HUES6 (cell line): ENCODE measurements around the gene CAP2.
"Not testable (repeated sequence)": the region's sequence is repeated elsewhere in the genome, so short reads cannot be mapped to it uniquely, and the experiment has no call there.

Source experiments
- H3K27ac ChIP-seq: 2 replicates; pipeline ENCODE4 v1.7.0; 2013; ENCODE audit warnings: low read depth, mild to moderate bottlenecking, low read length, inconsistent platforms
- H3K27me3 ChIP-seq: 2 replicates; pipeline ENCODE4 v1.6.1; 2013; ENCODE audit warnings: low read length; ENCODE audit not compliant: control insufficient read depth, insufficient read depth
- H3K36me3 ChIP-seq: 2 replicates; pipeline ENCODE4 v1.6.1; 2013; ENCODE audit warnings: low read length; ENCODE audit not compliant: control insufficient read depth, insufficient read depth
- H3K4me1 ChIP-seq: 2 replicates; pipeline ENCODE4 v1.6.1; 2013; ENCODE audit warnings: low read length; ENCODE audit not compliant: control insufficient read depth, insufficient read depth
- H3K4me3 ChIP-seq: 2 replicates; pipeline ENCODE4 v1.5.1; 2013; ENCODE audit warnings: low read depth, low read length
- H3K9ac ChIP-seq: one replicate; pipeline ENCODE4 v1.6.1; 2013; ENCODE audit warnings: mild to moderate bottlenecking, low read length
- H3K9me3 ChIP-seq: 2 replicates; pipeline ENCODE4 v1.6.1; 2013; ENCODE audit warnings: low read depth, low read length; ENCODE audit not compliant: control insufficient read depth, insufficient read depth

CAP2 gene

GRCh38 chr6:17397764-17398194, 4.4 kb downstream of the CAP2 start:
- Histone ChIP-seq H3K27ac (no peak overlapping the region), H3K36me3 (peaks cover 9% of the 10 kb centered on the region; the same call in 1 of the 2 replicates), H3K27me3 (no peaks in the 10 kb centered on the region), H3K9me3 (peaks cover 8% of the 10 kb centered on the region; the same call in 1 of the 2 replicates), H3K9ac (no peak overlapping the region), H3K4me1 (peaks cover 9% of the 10 kb centered on the region; the same call in 1 of the 2 replicates), H3K4me3 (no peak overlapping the region)

DNA sequence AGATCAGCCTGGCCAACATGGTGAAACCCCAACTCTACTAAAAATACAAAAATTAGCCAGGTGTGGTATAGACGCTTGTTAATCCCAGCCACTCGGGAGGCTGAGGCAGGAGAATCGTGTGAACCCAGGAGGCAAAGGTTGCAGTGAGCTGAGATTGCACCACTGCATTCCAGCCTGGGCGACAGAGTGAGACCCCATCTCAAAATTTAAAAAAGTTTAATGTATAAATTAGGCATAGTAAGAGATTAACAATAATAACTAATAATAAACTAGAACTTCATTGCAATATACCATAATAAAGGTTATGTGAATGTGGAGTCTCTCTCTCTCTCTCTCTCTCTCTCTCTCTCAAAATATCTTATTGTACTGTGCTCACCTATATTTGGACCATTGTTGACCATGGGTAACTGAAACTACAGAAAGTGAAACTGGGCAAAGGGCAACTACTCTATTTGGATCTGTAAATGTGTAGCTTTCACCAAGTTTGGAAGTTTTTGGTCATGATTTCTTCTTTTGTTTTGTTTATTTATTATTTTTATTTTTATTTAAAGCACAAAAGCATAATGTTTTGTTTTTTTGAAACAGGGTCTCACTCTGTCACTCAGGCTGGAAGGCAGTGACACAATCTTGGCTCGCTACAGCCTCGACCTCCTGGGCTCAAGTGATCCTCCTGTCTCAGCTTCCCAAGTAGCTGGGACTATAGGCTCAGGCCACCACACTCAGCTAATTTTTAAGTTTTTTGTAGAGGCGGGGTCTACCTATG, 12.0 kb downstream of the CAP2 start:
- peaks cover 10% of the 10 kb centered on the region; the same call in 1 of the 2 replicates for H3K9me3 ChIP-seq
- H3K27ac ChIP-seq, H3K4me1 ChIP-seq, H3K27me3 ChIP-seq, H3K9ac ChIP-seq, H3K36me3 ChIP-seq, H3K4me3 ChIP-seq: not testable (repeated sequence)

DNA sequence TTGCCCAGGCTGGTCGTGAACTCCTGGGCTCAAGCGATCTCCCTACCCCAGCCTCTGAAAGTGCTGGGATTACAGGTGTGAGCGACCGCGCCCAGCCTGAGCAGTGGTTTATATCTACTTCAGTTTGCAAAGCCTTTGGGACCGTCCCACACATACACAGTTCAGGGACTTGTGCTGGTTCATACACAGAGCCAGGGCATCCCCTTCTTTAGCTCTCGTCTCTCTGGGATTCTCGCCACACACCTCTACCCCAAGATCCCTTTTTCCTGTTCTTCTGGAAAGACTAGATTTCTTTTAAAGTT, 12.5 kb downstream of the CAP2 start:
- no peak overlapping the region for H3K4me3 ChIP-seq
- peaks cover 12% of the 10 kb centered on the region; the same call in 1 of the 2 replicates for H3K9me3 ChIP-seq
- H3K27me3 ChIP-seq = no peaks in the 10 kb centered on the region
- no peak overlapping the region for H3K27ac ChIP-seq
- no peak overlapping the region for H3K9ac ChIP-seq
- H3K36me3 ChIP-seq = no peaks in the 10 kb centered on the region; the same call in 1 of the 2 replicates
- H3K4me1 ChIP-seq = no peaks in the 10 kb centered on the region; the same call in 1 of the 2 replicates

- no peak overlapping the region for H3K27ac ChIP-seq
- no peaks in the 10 kb centered on the region for H3K27me3 ChIP-seq
- H3K36me3 ChIP-seq = no peaks in the 10 kb centered on the region; the same call in 1 of the 2 replicates
- no peak overlapping the region for H3K4me3 ChIP-seq
- H3K9ac ChIP-seq = no peak overlapping the region
- H3K4me1 ChIP-seq = no peaks in the 10 kb centered on the region; the same call in 1 of the 2 replicates
- peaks cover 12% of the 10 kb centered on the region; the same call in 1 of the 2 replicates for H3K9me3 ChIP-seq
Measured at GRCh38 chr6:17408081-17408480, 14.7 kb downstream of the CAP2 start.

GRCh38 chr6:17410281-17410680, 16.9 kb downstream of the CAP2 start:
- H3K4me3 ChIP-seq = no peak overlapping the region
- H3K9ac ChIP-seq = no peak overlapping the region
- H3K27me3 ChIP-seq = no peaks in the 10 kb centered on the region
- H3K36me3 ChIP-seq = no peaks in the 10 kb centered on the region; the same call in 1 of the 2 replicates
- no peak overlapping the region for H3K27ac ChIP-seq
- peaks cover 12% of the 10 kb centered on the region; the same call in 1 of the 2 replicates for H3K9me3 ChIP-seq
- H3K4me1 ChIP-seq = no peaks in the 10 kb centered on the region; the same call in 1 of the 2 replicates

GRCh38 chr6:17413313-17413750, 19.9 kb downstream of the CAP2 start:
- Histone ChIP-seq H3K9ac (no peak overlapping the region), H3K4me3 (no peak overlapping the region)

GRCh38 chr6:17414395-17414794, 21.0 kb downstream of the CAP2 start:
- not testable (repeated sequence) for H3K36me3 ChIP-seq, H3K27ac ChIP-seq, H3K9ac ChIP-seq, H3K27me3 ChIP-seq, H3K4me3 ChIP-seq
- Histone ChIP-seq H3K9me3 (peaks cover 12% of the 10 kb centered on the region; the same call in 1 of the 2 replicates), H3K4me1 (peaks cover 30% of the 10 kb centered on the region; the same call in 1 of the 2 replicates)

More at GRCh38 chr6:17413313-17413750, 19.9 kb downstream of the CAP2 start:
- H3K9me3 ChIP-seq = peaks cover 12% of the 10 kb centered on the region; the same call in 1 of the 2 replicates
- no peaks in the 10 kb centered on the region for H3K27me3 ChIP-seq
- no peaks in the 10 kb centered on the region; the same call in 1 of the 2 replicates for H3K36me3 ChIP-seq
- H3K4me1 ChIP-seq = peaks cover 20% of the 10 kb centered on the region; the same call in 1 of the 2 replicates
- H3K27ac ChIP-seq = no peak overlapping the region

DNA sequence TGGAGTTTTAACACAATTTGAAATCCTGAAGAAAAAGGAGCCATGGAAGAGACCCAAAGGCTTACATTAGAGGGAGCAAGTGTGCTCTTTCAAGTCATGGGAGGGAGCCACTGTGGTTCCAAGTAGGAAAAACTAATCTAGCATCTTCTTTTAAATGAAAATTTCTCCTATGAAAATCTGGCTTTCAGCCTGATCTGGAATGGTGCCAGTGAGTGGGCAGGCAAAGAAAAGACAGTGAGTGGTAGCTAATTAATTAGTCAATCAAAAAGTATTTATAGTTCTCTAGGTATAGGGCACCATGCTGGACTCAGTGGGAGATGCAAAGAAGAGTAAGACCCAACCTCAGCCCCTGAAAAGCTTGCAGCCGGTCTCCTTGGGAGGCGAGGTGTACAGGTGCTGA, 21.9 kb downstream of the CAP2 start:
- Histone ChIP-seq H3K4me1 (peaks cover 30% of the 10 kb centered on the region; the same call in 1 of the 2 replicates), H3K27ac (no peak overlapping the region), H3K9ac (no peak overlapping the region), H3K27me3 (no peaks in the 10 kb centered on the region), H3K4me3 (no peak overlapping the region), H3K36me3 (no peaks in the 10 kb centered on the region; the same call in 1 of the 2 replicates), H3K9me3 (peaks cover 5% of the 10 kb centered on the region; the same call in 1 of the 2 replicates)

DNA sequence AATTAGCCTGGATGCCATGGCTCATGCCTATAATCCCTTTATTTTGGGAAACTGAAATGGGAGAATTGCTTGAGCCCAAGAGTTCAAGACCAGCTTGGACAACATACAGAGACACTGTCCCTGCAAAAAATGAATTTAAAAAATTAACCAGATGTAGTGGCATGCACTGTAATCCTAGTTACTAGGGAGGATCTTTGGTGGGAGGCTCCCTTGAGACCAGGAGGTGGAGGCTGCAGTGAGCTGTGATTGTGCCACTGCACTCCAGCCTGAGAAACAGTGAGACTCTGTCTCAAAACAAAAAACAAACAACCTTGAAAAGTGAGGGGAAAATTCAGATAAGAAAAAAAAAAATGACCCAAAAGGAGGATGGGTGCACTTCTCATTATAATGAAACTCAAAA, 23.4 kb downstream of the CAP2 start:
- no peaks in the 10 kb centered on the region for H3K27me3 ChIP-seq
- peak overlapping the region; percentile 86; the same call in 1 of the 2 replicates for H3K27ac ChIP-seq
- peaks cover 4% of the 10 kb centered on the region; the same call in 1 of the 2 replicates for H3K36me3 ChIP-seq
- H3K9me3 ChIP-seq = no peaks in the 10 kb centered on the region
- H3K4me1 ChIP-seq = peaks cover 30% of the 10 kb centered on the region; the same call in 1 of the 2 replicates
- no peak overlapping the region for H3K9ac ChIP-seq
- no peak overlapping the region for H3K4me3 ChIP-seq

DNA sequence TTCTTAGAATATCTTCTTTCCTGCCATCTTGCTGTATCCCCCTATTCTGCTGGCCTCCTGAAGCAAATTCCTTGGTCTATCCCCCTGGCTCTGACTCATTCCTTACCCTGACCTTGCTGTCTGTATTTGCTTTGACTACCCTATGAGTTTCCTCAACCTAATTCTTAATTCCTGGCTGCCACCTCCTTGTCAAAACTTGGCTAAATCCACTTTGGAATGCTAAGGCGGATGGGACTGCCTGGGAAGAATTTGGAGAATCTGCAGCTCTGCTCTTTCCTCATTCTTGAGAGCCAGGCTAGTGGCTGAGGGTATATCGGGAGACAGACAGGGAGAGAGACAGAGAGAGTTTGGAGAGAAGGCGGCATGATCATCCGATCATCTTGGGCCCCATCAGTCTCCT, 24.4 kb downstream of the CAP2 start:
- Histone ChIP-seq H3K9ac (peak overlapping the region; percentile 86), H3K9me3 (no peaks in the 10 kb centered on the region), H3K4me3 (peak overlapping the region; percentile 19; the same call in 1 of the 2 replicates), H3K36me3 (peaks cover 8% of the 10 kb centered on the region; the same call in 1 of the 2 replicates), H3K27me3 (no peaks in the 10 kb centered on the region), H3K27ac (peak overlapping the region; percentile 86; the same call in 1 of the 2 replicates), H3K4me1 (peaks cover 30% of the 10 kb centered on the region; the same call in 1 of the 2 replicates)
